Epithelial cell of proximal tubule (primary cell): ENCODE measurements around the gene TMEM207. TPM values are rescaled to one million over a fixed set of nuclear protein-coding genes. Genes with fewer than 3 reads are reported as not detected.
A peak's percentile ranks its signal among the peaks of the same experiment; 100 is the strongest.

ENCODE experiments used
- DNase-seq: peaks from one replicate; pipeline ENCODE4 v3.0.0-alpha.2; 2011; ENCODE audit warnings: low read depth
- H3K4me3 ChIP-seq: 2 replicates; pipeline ENCODE4 v1.5.1; 2011; ENCODE audit warnings: low read depth, mild to moderate bottlenecking, low read length
- total RNA-seq: library from RNA; depleted of rRNA; stranded (reverse); fragments of >200 nt; gene quantifications from 2 replicates; pipeline ENCODE4 v1.2.3, GENCODE V29; 2015
- TF ChIP-seq, protein P1 (sequence below): conservative IDR thresholded peaks from 2 replicates; pipeline ENCODE4 v1.5.1; 2012; ENCODE audit warnings: low read depth, mild to moderate bottlenecking, low read length

The TMEM207 gene
- total RNA-seq, 1 donor from 2014 or later: not detected

- H3K4me3 ChIP-seq: no peak overlapping the region
- DNase-seq: no peak
- TF ChIP-seq, protein P1, sequence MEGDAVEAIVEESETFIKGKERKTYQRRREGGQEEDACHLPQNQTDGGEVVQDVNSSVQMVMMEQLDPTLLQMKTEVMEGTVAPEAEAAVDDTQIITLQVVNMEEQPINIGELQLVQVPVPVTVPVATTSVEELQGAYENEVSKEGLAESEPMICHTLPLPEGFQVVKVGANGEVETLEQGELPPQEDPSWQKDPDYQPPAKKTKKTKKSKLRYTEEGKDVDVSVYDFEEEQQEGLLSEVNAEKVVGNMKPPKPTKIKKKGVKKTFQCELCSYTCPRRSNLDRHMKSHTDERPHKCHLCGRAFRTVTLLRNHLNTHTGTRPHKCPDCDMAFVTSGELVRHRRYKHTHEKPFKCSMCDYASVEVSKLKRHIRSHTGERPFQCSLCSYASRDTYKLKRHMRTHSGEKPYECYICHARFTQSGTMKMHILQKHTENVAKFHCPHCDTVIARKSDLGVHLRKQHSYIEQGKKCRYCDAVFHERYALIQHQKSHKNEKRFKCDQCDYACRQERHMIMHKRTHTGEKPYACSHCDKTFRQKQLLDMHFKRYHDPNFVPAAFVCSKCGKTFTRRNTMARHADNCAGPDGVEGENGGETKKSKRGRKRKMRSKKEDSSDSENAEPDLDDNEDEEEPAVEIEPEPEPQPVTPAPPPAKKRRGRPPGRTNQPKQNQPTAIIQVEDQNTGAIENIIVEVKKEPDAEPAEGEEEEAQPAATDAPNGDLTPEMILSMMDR: no peak
Measured at GRCh38 chr3:190396001-190396400, 53.7 kb downstream of the TMEM207 start.

- DNase-seq: no peak
- TF ChIP-seq, protein P1: no peak
- peak overlapping the region; percentile 36 for H3K4me3 ChIP-seq
Measured at GRCh38 chr3:190388703-190389102, 61.0 kb downstream of the TMEM207 start.

DNA sequence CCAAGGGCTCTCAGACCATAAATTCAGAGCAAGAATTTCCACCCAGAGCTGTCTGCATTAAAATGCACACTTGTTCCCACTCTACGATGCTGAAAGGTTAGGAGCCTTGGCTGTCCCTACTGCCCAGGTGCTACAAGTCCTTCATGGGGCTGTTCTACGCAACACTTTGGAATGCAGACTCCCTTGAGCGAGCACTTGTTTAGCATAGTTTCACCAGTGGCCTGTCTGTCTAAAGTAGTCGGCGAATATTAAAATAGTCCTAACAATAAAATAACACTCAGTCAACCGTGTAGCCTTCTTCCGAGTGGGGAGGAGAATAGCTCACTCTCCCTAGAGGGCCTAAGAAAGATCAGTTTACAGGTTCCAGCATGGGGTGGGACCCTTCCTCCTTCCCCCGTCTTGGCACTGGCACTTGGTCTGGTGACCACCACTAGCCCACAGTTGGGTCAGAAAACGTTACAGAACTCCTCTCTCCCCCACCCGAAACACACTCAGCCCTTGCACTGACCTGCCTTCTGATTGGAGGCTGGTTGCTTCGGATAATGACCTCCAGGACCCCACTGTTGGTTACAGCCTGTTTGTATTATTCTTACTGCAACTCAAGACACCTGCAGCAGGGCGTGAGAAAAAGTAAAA, 62.0 kb downstream of the TMEM207 start, which contains the start of gene CLDN16:
Gene CLDN16, plus strand, starts transcription at position 586 of the 636 bp plus-strand sequence. CDS start 167 bp downstream, outside the sequence.
- H3K4me3 ChIP-seq: peak within 1 kb of the TSS; percentile 36
- TF ChIP-seq, protein P1: no peak
- DNase-seq: no peak

DNA sequence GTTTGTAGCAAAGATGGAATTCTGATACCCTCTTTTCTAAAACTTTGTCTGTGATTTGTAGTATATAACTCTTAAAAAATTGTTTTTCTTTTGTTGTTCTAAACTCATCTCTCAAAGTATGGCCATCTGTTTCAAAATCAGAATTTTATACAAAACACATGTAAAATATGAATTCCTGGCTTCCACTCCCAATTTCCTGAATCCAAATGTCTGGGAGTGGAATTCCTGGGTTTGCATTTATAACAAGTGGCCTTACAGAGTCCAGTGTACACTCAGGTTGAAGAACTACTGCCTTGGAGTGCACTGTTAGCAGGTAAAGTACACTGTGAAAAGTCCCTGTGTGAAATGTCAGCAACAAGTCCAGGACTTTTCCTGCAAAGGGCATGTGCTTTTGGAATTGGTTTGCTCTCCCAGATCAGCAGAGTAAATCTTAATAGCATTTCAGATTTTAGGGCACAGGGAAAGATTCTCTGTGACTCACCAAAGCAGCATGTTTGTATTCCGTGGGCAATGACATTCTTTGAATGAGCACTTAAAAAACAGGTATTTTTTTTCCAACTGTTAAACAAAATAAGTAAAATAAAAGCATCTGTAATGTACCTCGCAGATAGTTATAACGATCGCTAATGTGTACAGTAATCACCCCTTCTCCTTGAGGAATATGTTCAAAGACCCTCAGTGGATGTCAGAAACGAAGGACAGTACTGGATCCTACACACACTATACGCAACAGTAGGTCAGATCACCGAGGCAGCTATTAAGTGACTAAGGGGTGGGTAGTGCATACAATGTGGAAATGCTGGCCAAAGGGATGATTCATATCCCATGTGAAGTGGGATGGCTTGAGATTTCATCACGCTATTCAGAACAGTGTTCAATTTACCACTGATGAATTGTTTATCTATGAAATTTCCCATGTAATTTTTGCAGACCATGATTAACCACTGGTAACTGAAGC, 63.7 kb downstream of the TMEM207 start:
- peak; percentile 93 for DNase-seq
- H3K4me3 ChIP-seq: no peak overlapping the region
- TF ChIP-seq, protein P1: no peak

DNA sequence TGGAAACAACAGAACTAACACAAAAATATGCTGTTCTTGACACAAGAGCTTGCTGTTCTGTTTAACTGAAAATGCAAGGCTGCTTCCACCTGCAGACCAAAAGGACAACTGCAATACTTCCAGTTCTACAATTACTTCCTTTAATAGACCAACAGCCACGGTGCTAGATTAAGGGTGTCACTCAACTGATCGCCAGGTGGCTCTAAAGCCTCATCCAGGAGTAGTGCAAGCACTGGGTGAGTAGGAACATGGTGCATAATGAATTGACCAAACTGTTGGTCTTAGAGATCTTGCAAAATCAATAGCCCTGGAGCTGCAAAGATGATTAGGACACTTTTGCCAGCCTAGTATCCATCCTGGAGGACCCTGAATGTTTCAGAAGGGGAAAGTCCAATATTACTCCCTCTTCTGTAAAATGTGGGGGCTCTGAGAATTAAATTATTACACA, 65.4 kb downstream of the TMEM207 start:
- TF ChIP-seq, protein P1: peak; percentile 94
- no peak overlapping the region for H3K4me3 ChIP-seq
- peak; percentile 92 for DNase-seq

GRCh38 chr3:190382082-190382481, 67.6 kb downstream of the TMEM207 start:
- TF ChIP-seq, protein P1: no peak
- no peak overlapping the region for H3K4me3 ChIP-seq
- DNase-seq: peak; percentile 98
